ENCODE measurements around the gene SPEN.

DNA sequence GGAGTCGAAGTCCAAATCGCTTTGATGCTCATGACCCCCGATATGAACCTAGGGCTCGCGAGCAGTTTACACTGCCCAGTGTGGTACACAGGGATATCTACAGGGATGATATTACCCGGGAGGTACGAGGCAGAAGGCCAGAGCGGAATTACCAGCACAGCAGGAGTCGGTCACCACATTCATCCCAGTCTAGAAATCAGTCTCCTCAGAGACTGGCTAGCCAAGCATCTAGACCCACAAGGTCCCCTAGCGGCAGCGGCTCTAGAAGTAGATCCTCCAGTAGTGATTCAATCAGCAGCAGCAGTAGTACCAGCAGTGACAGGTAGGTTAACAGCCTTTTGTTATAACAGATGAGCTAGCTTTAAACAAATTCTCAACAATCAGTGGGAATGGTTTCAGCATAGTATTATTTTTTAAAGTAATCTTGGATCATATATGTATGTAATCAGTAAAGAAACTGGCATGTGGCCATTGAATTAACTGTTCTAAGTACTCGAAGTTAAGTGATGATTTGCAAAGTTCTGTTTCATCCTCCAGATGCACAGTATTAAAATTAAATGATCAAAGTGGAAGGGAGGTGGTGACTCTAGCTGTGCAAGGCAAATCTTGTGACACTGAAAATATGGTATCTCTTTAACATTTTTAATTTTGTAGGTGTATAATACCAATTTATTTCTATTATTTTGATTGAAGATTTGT, 29.0 kb downstream of the SPEN start:
- no peak for TF ChIP-seq NR2F2 (IDR thresholded peaks at IDR 0.05; ENCODE audit: borderline replicate concordance, low read depth)
- no peak for TF ChIP-seq ONECUT2 (CRISPR knock-in tag; IDR thresholded peaks at IDR 0.05)
- TF ChIP-seq SUZ12 (IDR thresholded peaks at IDR 0.05; ENCODE audit: low read depth, low read length): no peak
- TF ChIP-seq MATR3 (CRISPR knock-in tag; IDR thresholded peaks at IDR 0.05): no peak
- TF ChIP-seq CTCF (CRISPR knock-in tag; IDR thresholded peaks at IDR 0.05): no peak
- TF ChIP-seq RFX5 (IDR thresholded peaks at IDR 0.05; ENCODE audit: low read depth, low read length): no peak
- TF ChIP-seq RBAK (CRISPR knock-in tag; IDR thresholded peaks at IDR 0.05): no peak
